COLO668 (cell line): ENCODE data around the gene SERINC5.

Experiments used
- DNase-seq: peaks from one replicate; lab custom pipeline; 2025; ENCODE audit not compliant: unreplicated experiment; lab: John Stamatoyannopoulos, UW

The SERINC5 gene

DNA sequence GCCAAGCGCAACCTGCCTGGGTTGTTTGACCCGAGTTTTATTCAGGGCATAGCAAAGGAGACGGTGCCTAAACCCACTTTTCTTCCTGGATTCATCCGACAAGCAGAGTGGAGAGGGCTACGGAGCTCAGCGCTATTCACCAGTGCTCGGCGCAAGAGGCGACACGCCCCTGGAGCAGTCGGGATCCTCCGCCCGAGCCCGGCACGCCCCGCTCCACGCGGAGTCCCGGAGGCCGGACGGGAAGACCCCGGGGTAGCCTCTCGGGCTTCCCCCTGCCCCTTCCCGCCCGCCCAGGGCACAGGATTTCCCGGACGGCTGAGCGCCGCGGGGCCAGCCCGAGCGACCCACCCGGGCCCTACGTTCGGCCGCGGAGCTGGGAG, 427 bp downstream of the SERINC5 start:
- DNase-seq, result peak; percentile 62

DNA sequence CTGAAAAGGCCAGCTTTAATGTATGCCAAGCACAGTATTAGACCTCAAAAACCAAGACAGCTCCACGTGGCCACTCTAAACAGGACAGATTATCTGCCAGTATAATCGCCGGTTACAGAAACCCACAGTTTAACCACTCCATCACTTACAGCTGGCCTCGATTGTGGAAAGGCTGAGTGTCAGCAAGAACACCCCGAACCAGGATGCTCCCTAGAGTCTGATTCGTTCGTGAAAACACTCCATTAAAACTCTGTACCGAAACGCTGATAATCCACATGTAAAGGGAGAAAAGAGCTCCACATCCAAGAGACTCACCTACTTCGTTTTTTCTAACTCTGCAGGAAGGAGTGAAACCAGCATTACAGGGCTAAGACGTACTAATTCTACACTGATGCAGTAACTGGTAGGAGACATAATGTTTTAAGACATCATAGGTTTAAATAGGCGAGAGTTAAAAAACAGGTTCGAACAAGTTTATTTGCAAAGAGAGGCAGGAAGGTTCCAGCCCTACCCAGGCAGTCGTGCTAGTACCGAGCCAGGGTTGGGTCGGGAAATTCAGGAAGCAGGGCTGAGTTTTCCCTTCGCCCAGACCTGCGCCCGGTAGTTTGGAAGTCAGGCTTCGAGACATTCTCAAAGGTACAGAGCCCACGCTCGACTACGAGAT, 949 bp downstream of the SERINC5 start:
- no peak for DNase-seq

DNA sequence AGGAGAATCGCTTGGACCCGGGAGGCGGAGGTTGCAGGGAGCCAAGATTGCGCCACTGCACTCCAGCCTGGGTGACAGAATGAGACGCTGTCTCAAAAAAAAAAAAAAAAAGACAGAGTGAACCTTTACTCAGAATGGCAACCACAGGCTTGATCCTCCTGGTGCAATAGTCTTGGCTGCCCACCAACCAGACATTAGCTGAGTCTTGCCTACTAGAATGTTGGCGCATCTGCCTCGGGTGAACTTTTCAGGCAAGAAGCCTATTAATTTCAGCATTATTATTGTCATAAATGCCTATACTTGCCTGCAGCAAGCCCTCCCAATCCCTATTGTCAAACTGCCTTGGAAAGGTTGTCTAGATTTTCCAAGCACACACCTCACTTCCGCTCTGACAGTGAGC, 4.2 kb downstream of the SERINC5 start:
- DNase-seq, result no peak

DNA sequence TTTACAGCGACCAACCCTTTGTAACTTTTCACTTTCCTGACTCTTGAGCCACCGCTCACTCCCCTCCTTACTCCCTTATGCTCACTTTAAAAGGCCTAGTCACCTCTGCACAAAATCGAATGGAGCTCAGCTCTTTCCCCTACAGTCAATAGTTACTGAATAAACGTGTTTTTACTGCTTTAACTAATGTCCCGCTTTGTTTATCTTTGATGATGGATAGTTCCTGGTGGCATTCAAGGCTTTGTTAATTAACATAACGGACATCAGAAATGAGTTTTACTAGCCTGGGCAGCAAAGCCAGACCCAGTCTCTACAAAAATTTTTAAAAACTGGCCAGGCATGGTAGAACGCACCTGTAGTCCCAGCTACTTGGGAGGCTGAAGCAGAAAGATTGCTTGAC, 5.0 kb downstream of the SERINC5 start:
- DNase-seq, result no peak

DNA sequence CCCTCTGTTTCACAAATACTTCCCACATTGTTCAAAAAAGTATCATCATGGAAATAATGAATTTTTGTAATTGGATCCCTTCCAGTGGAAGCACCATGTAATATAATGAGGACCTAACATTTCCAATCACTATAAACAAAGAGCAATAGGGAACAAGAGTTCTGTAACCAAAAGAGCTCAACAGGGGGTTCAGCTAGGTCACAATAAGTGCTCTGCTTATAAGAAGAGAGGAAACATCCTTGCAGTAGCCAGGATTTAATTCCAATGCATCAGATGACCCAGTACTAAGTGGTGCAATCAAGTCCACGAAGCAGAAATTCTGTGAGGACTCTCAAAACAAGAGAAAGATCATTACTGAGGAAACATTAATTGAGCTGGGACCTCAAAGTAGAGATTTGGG, 5.9 kb downstream of the SERINC5 start:
- DNase-seq, result no peak

DNA sequence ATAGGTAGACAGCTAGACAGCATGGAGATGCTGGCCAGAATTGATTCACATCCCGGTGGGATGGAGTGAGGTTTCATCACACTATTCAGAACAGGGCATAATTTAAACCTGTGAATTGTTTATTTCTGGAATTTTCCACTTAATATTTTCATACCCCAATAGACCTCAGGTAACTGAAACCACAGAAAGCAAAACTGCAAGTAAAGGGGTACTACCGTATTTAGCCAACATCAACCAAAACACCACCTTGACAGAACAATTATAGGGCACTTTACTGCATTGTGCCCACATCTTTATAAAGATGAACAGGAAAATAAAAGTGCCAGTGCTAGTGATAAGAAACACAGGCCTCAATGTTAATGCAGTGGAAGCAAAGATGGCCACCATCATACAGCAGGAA, 7.5 kb downstream of the SERINC5 start:
- DNase-seq, result no peak

DNA sequence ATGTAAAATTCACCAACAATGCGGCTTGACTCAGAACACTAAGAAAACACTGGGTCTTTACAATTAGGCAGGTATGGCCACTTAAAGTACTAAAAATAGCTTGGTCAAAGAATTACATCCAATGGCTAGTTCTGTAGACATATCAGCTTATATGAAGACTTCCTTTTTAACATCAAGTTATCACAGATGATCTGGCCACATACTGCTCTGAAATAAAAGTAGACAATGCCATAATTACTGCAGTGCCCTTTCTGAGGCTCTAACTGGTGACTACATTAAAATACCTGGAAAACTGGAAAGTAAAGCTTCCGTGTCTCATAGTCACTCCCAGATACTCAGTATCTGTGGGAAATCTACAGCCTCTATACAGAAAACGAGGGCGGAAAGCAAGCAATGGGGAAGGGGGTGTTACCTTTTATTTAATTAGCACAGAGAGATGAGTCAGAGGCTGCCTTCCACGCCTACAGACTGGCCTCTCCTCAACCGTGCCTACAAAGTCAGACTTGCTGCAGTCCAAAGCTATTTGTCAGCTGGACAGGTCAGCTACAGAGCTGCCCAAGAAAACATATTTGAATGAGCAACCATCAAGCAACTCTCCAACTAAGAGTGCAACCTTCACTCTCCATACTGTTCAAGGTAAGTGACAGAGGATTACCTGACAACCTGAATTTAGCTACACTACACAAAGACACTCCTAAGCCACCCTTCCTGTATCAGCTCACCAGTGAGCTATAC, 8.7 kb downstream of the SERINC5 start:
- DNase-seq, result peak; percentile 45

DNA sequence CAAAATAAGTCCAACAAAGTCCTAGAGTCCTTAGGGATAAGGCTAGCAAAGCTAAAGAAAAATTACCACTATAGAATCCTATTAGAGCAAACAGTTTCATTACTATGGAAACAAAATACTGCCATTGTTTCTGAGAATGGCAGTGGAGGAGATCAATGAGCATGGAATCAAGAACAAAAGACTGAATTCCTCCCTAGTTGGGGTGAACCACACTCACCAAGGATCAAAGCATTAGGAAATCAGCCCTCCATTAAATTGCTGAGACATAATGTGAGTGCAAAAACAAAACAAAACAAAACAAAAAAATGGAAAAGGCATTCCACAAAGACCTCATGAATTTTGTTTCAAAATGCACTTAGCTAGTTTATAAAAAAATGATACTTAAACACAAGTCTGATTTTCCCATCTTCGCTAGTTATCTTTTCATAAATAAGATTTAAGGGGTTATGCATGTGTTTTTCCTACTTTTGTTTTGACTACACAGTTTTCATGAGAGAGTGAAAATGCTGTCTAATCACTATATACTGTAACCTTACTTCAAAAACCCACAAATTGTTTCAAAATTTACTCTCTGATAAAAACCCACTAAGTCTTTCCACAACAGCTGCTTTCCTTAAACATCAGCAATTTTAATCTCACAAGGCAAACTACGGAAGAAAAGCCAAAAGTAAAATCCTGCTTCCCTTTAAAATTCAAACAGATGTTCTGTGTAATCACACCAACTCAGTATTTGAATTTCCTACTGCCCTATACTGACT, 9.7 kb downstream of the SERINC5 start:
- DNase-seq, result no peak

DNA sequence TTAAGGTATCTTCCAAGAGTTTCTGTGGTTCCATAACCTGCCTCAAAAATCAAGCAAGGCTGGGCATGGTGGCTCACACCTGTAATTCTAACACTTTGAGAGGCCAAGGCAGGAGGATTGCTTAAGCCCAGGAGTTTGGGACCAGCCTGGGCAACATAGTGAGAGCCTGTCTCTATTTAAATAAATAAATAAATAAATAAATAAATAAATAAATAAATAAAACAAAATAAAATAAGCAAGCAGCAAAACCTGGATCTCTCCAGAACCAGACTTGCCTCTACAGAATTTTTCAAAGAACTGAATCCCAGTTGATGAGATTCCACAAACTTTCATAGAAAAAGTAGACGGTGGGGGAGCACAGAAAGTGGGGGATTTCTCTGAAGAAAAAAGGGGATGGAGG, 12.3 kb downstream of the SERINC5 start:
- DNase-seq, result no peak

DNA sequence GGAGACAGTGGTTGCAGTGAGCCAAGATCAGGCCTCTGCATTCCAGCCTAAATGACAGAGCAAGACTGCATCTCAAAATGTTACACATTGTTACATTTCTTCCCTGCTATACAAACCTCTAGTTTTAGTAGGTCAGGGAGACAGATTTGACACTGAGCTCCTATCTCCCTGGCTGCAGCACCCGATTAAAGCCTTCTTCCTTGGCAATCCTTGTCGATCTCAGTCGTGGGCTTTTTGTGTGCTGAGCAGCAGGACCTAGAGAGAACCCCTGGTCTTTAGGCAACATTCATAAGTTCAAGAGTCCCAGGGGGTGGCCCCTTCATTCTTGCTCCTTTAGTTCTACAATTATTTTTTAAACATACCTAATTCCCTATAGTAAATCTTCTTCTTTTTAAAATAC, 13.0 kb downstream of the SERINC5 start:
- no peak for DNase-seq

DNA sequence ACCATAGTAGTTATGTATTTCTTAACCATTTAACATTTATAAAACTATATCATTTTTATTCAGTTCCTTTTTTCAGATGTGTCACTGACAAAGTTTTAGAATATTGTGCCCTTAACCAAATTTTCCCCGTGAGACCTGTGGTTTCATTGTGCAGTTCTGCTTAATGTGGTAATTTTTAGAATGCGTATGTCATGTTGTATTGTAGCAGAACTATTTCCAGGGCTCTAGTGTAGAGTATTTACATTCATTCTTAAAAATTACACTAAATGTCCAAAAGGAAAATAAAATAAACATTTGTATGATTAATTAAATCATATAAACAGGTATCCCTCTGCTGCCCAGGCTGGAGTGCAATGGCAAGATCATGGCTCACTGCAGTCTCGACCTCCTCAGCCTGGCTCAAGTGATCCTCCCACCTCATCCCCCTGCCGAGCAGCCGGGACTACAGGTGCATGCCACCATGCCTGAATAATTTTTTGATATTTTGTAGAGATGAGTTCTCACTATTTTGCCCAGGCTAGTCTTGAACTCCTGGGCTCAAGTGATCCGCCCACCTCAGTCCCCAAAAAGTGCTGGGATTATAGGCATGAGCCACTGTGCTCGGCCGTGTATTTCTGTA, 15.4 kb downstream of the SERINC5 start:
- no peak for DNase-seq

DNA sequence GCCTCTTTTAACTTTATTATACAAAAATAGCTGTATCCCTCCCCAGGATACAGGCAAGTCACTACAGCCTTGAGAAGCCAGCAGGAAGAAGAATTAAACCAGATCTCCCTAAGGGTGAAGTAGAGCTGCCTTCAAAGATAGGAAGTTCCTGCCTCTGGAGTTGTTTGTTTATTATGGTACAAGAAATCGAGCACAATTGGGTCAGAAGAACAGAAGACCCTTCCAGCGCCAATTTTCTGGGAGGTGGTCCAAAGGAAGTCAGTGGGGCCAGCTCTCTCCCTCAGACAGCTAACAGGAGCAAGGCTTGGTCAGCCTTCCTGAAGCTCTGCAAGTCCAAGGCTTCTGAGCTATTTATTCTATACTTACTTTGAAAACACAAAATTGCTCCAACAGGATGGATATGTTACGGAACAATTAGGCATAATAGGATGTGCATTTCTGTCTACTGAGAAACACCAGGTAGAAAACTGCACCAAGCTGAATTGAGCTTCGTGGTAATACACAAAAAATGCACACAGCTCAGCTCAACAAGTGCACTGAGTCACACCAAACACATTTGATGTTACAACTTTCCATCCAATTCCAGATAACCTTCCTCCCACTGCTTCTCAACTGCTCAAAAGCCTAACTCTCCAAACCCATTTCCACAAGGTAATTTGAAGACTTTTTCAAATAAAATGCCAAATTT, 16.0 kb downstream of the SERINC5 start:
- DNase-seq, result no peak

DNA sequence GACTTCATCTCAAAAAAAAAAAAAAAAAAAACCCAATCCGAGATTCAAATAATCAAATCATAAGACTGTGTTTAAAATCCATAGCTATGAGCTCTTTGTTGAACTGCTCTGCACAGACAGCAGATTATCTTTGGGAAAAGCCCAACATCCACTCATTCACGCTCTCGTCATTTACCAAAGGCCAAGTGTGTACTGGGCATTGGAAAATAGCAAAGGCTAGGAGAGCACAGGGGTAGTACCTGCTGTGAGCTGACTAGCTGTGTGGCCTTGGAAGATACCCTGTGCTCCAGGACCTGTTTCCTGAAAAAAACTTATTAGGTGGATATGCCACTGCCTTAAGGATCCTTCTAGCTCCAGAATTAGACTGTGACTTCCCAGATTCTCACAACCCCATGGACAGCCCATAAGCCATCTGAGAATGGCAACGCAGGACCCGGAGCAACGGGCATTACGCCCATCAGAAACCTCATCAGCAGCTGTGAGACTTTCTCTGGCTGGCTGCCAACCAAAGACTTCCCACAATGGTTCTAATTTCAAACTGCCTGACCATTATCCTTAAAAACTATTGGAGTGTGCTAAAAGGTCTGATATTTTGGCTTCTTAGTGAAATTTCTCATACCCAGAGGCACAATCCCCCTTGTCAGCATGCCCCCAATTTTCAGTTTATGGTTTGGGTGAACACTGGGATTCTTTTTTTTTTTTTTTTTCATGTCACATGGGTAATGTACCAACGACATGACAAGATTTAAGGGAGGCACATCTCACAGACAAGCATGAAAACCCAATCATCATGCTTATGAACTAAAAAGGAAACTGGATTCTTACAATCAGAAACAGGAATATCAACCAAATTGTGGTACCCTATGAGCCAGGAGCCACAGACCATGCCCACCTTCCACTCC, 16.8 kb downstream of the SERINC5 start:
- DNase-seq, result peak; percentile 76

DNA sequence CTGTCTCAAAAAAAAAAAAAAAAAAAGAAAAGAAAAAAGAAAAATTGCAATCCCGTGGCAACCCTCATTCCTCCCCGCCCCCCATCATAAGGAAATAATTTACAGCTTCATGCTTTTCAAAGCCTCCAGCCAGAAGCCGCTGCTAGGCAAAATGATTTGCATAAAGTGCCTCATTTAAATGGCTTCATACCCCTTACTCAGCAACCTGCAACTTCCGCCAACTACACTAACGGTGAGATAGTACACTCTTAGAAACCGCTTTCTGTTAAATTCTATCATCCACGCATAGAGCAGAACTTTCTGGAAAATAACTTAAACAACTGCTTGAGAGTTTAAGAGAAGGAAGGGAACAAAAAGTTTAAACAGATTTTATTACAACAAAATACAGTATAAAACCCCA, 17.8 kb downstream of the SERINC5 start:
- no peak for DNase-seq

DNA sequence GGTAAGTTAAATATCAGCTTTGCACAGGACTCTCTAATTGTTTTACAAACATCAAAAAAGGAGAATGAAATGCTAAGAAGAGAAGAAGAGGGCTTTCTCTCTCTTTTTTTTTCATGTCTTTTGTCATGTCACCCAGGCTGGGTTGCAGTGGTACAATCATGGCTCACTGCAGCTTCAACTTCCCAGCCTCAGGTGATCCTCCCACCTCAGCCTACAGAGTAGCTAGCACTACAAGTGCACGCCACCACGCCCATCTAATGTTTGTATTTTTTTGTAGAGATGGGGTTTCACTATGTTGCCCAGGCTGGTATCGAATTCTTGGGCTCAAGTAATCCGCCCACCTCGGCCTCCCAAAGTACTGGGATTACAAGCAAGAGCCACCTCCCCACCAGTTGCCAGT, 18.6 kb downstream of the SERINC5 start:
- DNase-seq, result no peak

DNA sequence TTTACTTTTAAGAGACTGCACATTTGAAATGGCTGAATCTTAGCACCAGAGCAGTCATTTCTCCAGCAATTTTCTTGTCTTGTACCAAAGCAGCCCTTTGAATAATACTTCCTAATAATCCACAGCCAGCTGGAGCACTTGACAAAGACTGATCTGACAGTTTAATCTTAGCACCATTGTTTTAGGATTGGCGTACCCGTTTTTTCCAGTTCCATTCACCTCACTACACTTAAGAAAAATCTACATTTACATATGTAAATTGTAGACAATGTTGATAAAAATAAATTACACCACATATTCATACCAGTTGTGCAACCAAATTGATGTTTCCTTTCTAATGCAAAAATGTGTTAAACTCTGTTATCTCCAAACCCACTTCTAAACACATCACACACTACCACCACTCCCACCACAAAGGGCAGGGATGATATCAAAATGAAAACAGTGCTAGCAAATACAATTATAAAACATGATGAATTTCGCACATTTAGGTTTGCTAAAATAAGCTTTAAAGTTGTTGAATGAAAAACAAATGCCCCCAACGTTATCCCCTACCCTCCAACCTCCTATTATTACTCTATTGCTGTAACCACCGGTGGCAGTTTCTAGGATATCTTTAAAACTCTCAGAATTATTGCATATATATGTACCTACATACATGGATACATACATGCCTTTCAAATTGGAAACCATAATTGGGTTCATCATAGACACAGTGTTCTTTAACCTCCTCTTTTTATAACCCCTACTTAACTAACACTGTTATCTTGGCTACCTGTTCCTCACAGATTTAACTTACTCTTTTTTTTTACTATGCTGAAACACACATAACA, 21.5 kb downstream of the SERINC5 start:
- no peak for DNase-seq

DNA sequence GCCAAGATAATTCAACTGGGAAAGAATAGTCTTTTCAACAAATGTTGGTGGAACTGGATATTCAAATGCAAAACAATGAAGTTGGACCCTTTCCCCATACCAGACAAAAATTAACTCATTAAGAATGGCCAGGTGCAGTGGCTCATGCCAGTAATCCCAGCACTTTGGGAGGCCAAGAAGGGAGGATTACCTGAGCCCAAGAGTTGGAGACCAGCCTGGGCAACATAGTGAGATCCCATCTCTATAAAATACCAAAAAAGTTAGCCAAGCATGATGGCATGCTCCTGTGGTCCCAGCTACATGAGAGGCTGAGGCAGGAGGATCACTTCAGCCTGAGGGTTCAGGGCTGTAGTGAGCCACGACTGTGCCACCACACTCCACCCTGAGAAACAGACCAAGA, 24.2 kb downstream of the SERINC5 start:
- no peak for DNase-seq

DNA sequence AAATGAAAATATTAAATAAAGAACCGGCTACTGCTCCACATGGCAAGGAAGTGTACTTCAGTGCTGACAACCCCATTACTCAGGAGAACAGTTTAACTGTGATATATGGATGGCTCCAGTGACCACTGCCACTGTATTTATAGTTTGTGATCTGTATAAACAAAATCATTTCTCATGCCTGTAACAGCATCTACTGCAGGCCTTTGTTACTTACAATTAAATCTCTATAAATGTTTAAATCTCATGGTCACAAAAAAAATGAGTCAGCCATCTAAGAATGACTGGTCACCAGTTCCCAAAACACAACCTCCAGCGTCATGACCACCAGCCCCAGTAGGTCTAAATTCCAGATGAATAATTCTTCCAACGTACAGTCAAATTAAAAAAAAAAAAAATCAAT, 24.6 kb downstream of the SERINC5 start:
- DNase-seq, result no peak

DNA sequence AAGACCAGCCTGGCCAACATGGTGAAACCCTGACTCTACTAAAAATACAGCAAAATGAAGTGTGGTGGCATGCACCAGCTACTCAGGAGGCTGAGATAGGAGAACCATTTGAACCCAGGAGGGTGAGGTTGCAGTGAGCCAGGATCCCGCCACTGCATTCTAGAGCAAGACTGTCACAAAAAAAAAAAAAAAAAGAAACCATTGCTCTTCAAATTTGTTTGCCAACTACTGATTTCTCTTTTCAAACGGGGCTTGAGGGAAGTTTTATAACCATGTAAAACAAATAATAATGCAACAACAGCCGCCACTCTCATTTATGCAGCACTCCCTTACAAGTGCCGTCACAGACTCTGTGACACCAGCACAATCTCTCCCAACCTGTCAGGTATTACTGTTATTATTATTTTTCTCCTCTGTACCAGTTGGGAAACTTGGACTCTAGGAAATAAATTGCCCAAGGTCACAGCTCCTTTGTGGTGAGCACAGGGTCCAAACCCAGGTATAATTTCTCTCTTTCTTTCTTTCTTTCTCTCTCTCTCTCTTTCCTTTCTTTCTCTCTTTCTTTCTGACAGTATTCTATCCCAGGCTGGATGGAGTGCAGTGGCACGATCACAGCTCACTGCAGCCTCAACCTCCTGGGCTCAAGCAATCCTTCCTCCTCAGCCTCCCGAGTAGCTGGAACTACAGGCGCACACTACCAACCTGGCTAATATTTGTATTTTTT, 25.4 kb downstream of the SERINC5 start:
- no peak for DNase-seq
